ENCODE measurements around the gene COL26A1. TPM values are rescaled to one million over a fixed set of nuclear protein-coding genes. Genes with fewer than 3 reads are reported as not detected.

COL26A1 gene
- total RNA-seq, 1 donor from 2014 or later: 0.11 TPM

- intact Hi-C loops (cut with micrococcal nuclease): loop anchor here (10.0 kb wide), 1 partner anchor 62 kb away; no protein-coding TSS in a partner anchor
- Mint-ChIP-seq H3K36me3 (ENCODE audit: low read depth) (no peaks in the 10 kb centered on the region), H3K4me1 (ENCODE audit: low read depth) (peaks cover 25% of the 10 kb centered on the region), H3K27ac (no peak overlapping the region), H3K4me3 (ENCODE audit: low read depth) (no peak overlapping the region), H3K27me3 (ENCODE audit: low read depth) (peaks cover 5% of the 10 kb centered on the region), H3K9me3 (no peaks in the 10 kb centered on the region)
- DNase-seq (ENCODE audit: low spot score): no peak
Measured at GRCh38 chr7:101506531-101506930, 143.9 kb downstream of the COL26A1 start.

- DNase-seq (ENCODE audit: low spot score): no peak
- H3K27me3 Mint-ChIP-seq (ENCODE audit: low read depth): peaks cover 5% of the 10 kb centered on the region
- peak overlapping the region; percentile 46 for H3K4me3 Mint-ChIP-seq (ENCODE audit: low read depth)
- no peaks in the 10 kb centered on the region for H3K9me3 Mint-ChIP-seq
- peaks cover 25% of the 10 kb centered on the region for H3K4me1 Mint-ChIP-seq (ENCODE audit: low read depth)
- H3K27ac Mint-ChIP-seq: no peak overlapping the region
- no peaks in the 10 kb centered on the region for H3K36me3 Mint-ChIP-seq (ENCODE audit: low read depth)
- intact Hi-C loops (cut with micrococcal nuclease): loop anchor here (1.0 to 10.0 kb wide), 2 partner anchors 63 to 143 kb away; no protein-coding TSS in a partner anchor
Measured at GRCh38 chr7:101507327-101507726, 144.7 kb downstream of the COL26A1 start.

GRCh38 chr7:101507791-101508252 lies 145.1 kb downstream of the COL26A1 start:
- intact Hi-C loops (cut with micrococcal nuclease): loop anchor here (1.0 to 10.0 kb wide), 2 partner anchors 63 to 144 kb away; no protein-coding TSS in a partner anchor
- Mint-ChIP-seq H3K4me3 (ENCODE audit: low read depth) (peak overlapping the region; percentile 46), H3K9me3 (no peaks in the 10 kb centered on the region), H3K4me1 (ENCODE audit: low read depth) (peaks cover 25% of the 10 kb centered on the region), H3K27me3 (ENCODE audit: low read depth) (peaks cover 5% of the 10 kb centered on the region), H3K36me3 (ENCODE audit: low read depth) (no peaks in the 10 kb centered on the region), H3K27ac (no peak overlapping the region)
- DNase-seq (ENCODE audit: low spot score): peak; percentile 27

GRCh38 chr7:101510297-101510696 lies 147.6 kb downstream of the COL26A1 start:
- Mint-ChIP-seq H3K4me1 (ENCODE audit: low read depth) (peaks cover 12% of the 10 kb centered on the region), H3K9me3 (no peaks in the 10 kb centered on the region), H3K27ac (no peak overlapping the region), H3K27me3 (ENCODE audit: low read depth) (peaks cover 5% of the 10 kb centered on the region), H3K4me3 (ENCODE audit: low read depth) (no peak overlapping the region), H3K36me3 (ENCODE audit: low read depth) (no peaks in the 10 kb centered on the region)
- intact Hi-C loops (cut with micrococcal nuclease): no loop called here
- DNase-seq (ENCODE audit: low spot score): no peak

GRCh38 chr7:101511965-101512364 lies 149.3 kb downstream of the COL26A1 start:
- no peak overlapping the region for H3K27ac Mint-ChIP-seq
- peaks cover 7% of the 10 kb centered on the region for H3K27me3 Mint-ChIP-seq (ENCODE audit: low read depth)
- peaks cover 10% of the 10 kb centered on the region for H3K4me1 Mint-ChIP-seq (ENCODE audit: low read depth)
- no peak for DNase-seq (ENCODE audit: low spot score)
- H3K9me3 Mint-ChIP-seq: no peaks in the 10 kb centered on the region
- intact Hi-C loops (cut with micrococcal nuclease): no loop called here
- no peak overlapping the region for H3K4me3 Mint-ChIP-seq (ENCODE audit: low read depth)
- no peaks in the 10 kb centered on the region for H3K36me3 Mint-ChIP-seq (ENCODE audit: low read depth)

GRCh38 chr7:101516851-101517250 lies 154.2 kb downstream of the COL26A1 start:
- H3K4me1 Mint-ChIP-seq (ENCODE audit: low read depth): no peaks in the 10 kb centered on the region
- H3K27me3 Mint-ChIP-seq (ENCODE audit: low read depth): peaks cover 2% of the 10 kb centered on the region
- intact Hi-C loops (cut with micrococcal nuclease): no loop called here
- no peaks in the 10 kb centered on the region for H3K9me3 Mint-ChIP-seq
- H3K4me3 Mint-ChIP-seq (ENCODE audit: low read depth): no peak overlapping the region
- no peaks in the 10 kb centered on the region for H3K36me3 Mint-ChIP-seq (ENCODE audit: low read depth)
- H3K27ac Mint-ChIP-seq: no peak overlapping the region
- DNase-seq (ENCODE audit: low spot score): no peak

GRCh38 chr7:101517304-101517703 lies 154.6 kb downstream of the COL26A1 start:
- H3K27ac Mint-ChIP-seq: no peak overlapping the region
- intact Hi-C loops (cut with micrococcal nuclease): no loop called here
- no peak for DNase-seq (ENCODE audit: low spot score)
- peaks cover 2% of the 10 kb centered on the region for H3K27me3 Mint-ChIP-seq (ENCODE audit: low read depth)
- no peak overlapping the region for H3K4me3 Mint-ChIP-seq (ENCODE audit: low read depth)
- H3K36me3 Mint-ChIP-seq (ENCODE audit: low read depth): no peaks in the 10 kb centered on the region
- H3K4me1 Mint-ChIP-seq (ENCODE audit: low read depth): no peaks in the 10 kb centered on the region
- H3K9me3 Mint-ChIP-seq: no peaks in the 10 kb centered on the region

- intact Hi-C loops (cut with micrococcal nuclease): no loop called here
- H3K4me1 Mint-ChIP-seq (ENCODE audit: low read depth): no peaks in the 10 kb centered on the region
Measured at GRCh38 chr7:101518336-101518735, 155.7 kb downstream of the COL26A1 start.

GRCh38 chr7:101519324-101520023 lies 156.8 kb downstream of the COL26A1 start:
- Mint-ChIP-seq H3K27me3 (ENCODE audit: low read depth) (peaks cover 2% of the 10 kb centered on the region), H3K27ac (no peak overlapping the region), H3K36me3 (ENCODE audit: low read depth) (no peaks in the 10 kb centered on the region), H3K4me1 (ENCODE audit: low read depth) (no peaks in the 10 kb centered on the region), H3K9me3 (no peaks in the 10 kb centered on the region), H3K4me3 (ENCODE audit: low read depth) (no peak overlapping the region)
- DNase-seq (ENCODE audit: low spot score): no peak
- intact Hi-C loops (cut with micrococcal nuclease): no loop called here

More at GRCh38 chr7:101518336-101518735, 155.7 kb downstream of the COL26A1 start:
- no peaks in the 10 kb centered on the region for H3K36me3 Mint-ChIP-seq (ENCODE audit: low read depth)
- H3K9me3 Mint-ChIP-seq: no peaks in the 10 kb centered on the region
- H3K27ac Mint-ChIP-seq: no peak overlapping the region
- no peak for DNase-seq (ENCODE audit: low spot score)
- peaks cover 2% of the 10 kb centered on the region for H3K27me3 Mint-ChIP-seq (ENCODE audit: low read depth)
- no peak overlapping the region for H3K4me3 Mint-ChIP-seq (ENCODE audit: low read depth)

GRCh38 chr7:101521430-101521925 lies 158.8 kb downstream of the COL26A1 start:
- no peaks in the 10 kb centered on the region for H3K36me3 Mint-ChIP-seq (ENCODE audit: low read depth)
- no peaks in the 10 kb centered on the region for H3K27me3 Mint-ChIP-seq (ENCODE audit: low read depth)
- no peaks in the 10 kb centered on the region for H3K4me1 Mint-ChIP-seq (ENCODE audit: low read depth)
- intact Hi-C loops (cut with micrococcal nuclease): no loop called here
- DNase-seq (ENCODE audit: low spot score): no peak
- H3K9me3 Mint-ChIP-seq: no peaks in the 10 kb centered on the region
- H3K27ac Mint-ChIP-seq: no peak overlapping the region
- H3K4me3 Mint-ChIP-seq (ENCODE audit: low read depth): no peak overlapping the region

GRCh38 chr7:101522021-101522420 lies 159.3 kb downstream of the COL26A1 start:
- H3K4me3 Mint-ChIP-seq (ENCODE audit: low read depth): no peak overlapping the region
- DNase-seq (ENCODE audit: low spot score): no peak
- no peaks in the 10 kb centered on the region for H3K4me1 Mint-ChIP-seq (ENCODE audit: low read depth)
- intact Hi-C loops (cut with micrococcal nuclease): no loop called here
- H3K27me3 Mint-ChIP-seq (ENCODE audit: low read depth): no peaks in the 10 kb centered on the region
- H3K36me3 Mint-ChIP-seq (ENCODE audit: low read depth): no peaks in the 10 kb centered on the region
- H3K27ac Mint-ChIP-seq: no peak overlapping the region
- no peaks in the 10 kb centered on the region for H3K9me3 Mint-ChIP-seq

- no peaks in the 10 kb centered on the region for H3K9me3 Mint-ChIP-seq
- no peaks in the 10 kb centered on the region for H3K4me1 Mint-ChIP-seq (ENCODE audit: low read depth)
- no peak overlapping the region for H3K27ac Mint-ChIP-seq
- no peaks in the 10 kb centered on the region for H3K27me3 Mint-ChIP-seq (ENCODE audit: low read depth)
- intact Hi-C loops (cut with micrococcal nuclease): no loop called here
- H3K4me3 Mint-ChIP-seq (ENCODE audit: low read depth): no peak overlapping the region
- no peaks in the 10 kb centered on the region for H3K36me3 Mint-ChIP-seq (ENCODE audit: low read depth)
- no peak for DNase-seq (ENCODE audit: low spot score)
Measured at GRCh38 chr7:101527844-101528667, 165.4 kb downstream of the COL26A1 start.

- no peak overlapping the region for H3K27ac Mint-ChIP-seq
- intact Hi-C loops (cut with micrococcal nuclease): no loop called here
- H3K27me3 Mint-ChIP-seq (ENCODE audit: low read depth): no peaks in the 10 kb centered on the region
- H3K36me3 Mint-ChIP-seq (ENCODE audit: low read depth): no peaks in the 10 kb centered on the region
- no peak overlapping the region for H3K4me3 Mint-ChIP-seq (ENCODE audit: low read depth)
- H3K9me3 Mint-ChIP-seq: no peaks in the 10 kb centered on the region
- DNase-seq (ENCODE audit: low spot score): no peak
- H3K4me1 Mint-ChIP-seq (ENCODE audit: low read depth): no peaks in the 10 kb centered on the region
Measured at GRCh38 chr7:101529560-101529959, 166.9 kb downstream of the COL26A1 start.
